NOMO-1 treated with dmso at 0.1 percent for 144 hours (cell line): Measurements from ENCODE around the gene ZNF135.

Experiments
- DNase-seq: peaks from one replicate; lab custom pipeline; 2025; ENCODE audit not compliant: unreplicated experiment; lab: John Stamatoyannopoulos, UW

The ZNF135 gene

DNA sequence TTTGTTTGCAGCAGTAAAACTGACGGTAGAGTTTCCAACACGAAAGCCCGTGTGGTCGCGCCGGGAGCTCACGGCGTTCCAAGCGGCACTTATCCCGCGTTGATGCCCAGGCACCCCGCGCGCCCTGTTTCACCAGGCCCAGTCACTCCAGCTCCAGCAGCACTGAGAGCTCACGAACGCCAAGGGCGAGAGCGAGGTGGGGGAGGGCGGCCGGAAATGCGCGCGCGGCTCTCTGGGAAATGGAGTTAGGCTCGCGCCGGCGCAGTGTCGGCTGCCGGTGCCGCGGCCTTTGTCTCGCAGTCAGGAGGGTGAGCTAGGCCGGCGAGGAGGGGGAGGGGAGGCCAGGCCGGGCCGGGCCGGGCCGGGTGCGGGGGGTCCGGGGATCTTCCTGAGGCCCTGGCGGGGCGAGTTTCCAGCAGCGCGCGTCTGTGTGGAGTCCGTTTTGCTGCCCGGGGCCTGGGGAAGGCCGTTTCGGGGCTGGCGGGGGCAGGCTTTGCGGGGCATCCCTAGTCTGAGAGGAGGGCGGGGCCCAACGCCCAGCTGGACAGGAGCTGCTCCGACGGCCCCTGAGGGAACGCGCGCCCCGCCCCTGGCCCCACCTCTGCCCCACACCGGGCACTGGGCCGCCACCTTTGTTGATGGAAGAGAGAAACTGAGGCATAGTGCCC is at the start of gene ZNF135:
Gene ZNF135, plus strand, starts transcription at position 280 of the 668 bp plus-strand sequence. CDS start 721 bp downstream, outside the sequence.
- DNase-seq, result no peak

DNA sequence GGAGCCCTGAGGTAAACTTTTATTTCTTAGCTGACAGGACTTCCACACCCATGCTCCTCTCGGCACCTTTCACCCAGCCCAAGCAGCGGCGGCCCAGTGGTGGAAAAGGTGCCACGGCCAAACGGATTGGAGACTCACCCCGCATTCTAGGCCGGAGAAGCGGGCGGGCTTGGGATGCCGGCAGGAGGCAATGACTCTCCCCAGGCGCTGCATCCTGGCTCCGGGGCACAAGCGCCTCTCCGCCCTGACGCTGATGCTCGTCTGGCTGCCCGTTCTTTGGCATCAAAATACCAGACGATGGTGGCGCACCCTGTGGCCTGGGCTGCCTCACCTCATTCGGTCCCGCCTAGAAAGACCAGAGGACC is 49.8 kb upstream of the ZNF135 start:
- DNase-seq, result no peak

DNA sequence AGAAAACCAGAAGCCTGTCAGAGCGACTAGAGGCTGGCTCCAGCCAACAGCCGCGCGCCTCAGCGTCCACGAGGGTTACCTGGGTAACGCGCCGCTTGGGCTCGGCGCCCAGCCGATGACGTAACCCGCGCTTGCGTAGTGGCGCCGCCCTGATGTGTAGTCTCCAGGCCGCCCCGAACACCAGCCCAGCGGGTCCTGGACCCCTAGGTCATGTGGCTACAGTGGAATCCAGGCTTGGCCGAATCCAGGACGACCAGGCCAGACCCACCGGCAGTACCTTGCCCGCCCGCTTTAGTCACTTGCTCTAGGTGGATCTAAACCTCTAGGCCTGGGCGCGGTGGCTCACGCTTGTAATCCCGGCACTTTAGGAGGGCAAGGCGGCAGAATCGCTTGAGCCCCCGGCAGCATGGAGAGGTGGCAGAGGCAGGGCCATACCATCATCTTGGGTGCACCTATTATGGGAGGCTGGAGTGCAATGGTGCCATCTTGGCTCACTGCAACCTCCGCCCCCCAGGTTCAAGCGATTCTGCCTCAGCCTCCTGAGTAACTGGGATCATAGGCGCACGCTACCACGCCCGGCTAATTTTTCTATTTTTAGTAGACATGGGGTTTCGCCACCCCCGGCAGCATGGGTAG is 49.3 kb upstream of the ZNF135 start:
- no peak for DNase-seq

DNA sequence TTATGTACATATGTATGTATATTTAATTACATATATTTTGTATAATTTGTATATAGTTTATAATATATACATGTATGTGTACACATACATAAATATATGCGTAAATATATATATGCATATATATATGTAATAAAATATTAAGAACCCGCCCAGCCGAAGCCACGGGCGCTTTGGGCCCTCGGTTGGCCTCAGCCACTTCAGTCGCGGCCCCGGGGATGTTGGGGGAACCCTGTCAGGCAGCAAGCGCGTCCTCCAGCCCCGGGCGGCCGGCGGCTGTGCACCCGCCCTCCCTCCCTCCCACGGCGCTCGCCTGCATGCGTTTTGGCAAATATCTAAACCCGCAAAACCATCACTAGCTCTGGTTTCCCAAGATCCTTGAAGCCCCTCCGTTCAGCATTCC is 48.6 kb upstream of the ZNF135 start:
- DNase-seq, result no peak

DNA sequence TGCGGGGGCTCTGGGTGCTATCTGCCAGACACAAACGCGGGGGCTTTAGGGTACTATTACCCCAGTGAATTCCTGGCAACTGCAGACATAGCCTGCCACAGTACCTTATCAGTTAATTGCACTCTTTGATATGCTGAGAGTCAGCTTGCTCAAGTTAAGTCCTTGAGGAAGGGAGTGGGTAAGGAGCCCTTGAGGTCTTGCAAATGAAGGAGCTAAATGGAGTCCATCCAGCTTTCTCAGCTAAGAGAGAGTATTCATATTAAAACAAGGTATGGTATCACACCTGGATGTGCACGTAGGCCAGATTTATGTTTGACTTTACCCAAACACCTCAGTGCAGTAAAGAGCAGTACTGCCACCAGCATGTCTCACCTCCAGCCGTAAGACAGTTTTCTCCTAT is 44.9 kb upstream of the ZNF135 start:
- no peak for DNase-seq

DNA sequence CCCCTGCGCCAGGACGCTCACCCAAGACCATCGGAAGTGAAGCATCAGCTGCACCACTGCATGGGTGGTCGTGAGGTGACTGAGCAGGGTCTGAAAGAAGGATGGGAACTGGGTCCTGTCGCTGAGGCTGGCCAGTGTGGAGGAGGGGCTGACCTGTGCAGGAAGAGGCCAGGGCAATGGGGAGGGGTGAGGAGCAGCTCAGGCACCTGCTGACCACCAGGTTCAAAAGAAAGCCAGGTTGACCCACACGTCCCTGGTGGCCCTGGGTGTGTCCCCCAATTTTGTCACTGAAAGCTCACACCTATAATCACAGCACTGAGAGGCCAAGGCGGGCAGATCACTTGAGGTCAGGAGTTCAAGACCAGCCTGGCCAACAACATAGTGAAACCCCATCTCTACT is 39.0 kb upstream of the ZNF135 start:
- DNase-seq, result no peak

DNA sequence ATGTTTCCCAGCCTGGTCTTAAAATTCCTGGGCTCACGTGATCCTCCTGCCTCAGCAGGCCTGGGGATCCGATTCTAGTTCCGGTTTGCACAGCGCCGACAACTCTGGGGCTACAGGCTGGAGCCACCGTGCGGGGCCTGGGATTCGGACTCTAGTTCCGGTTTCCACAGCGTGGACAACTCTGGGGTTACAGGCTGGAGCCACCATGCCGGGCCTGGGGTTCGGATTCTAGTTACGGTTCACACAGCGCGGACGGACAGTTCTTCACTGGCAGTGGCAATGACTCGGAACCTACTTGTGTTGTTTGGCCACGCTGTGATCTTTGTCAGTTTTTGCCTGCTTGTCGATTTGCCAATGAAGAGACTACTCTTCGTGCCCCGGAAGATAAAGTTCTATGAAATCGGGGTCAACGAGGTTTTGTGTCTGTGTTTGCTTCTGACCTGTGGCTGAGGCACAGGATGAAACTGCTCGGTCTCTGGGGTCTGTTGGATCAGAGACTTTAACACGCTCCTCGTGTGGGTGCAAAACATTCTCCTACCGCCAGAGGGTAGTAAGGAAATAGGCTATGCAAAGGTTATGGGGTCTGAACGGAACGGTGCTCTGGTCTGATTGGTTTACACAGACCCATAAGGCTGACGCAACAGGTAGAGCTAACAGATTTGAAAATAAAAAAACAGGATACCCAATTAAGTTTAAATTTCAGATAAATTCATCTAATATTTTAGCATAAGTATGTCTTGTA is 37.4 kb upstream of the ZNF135 start:
- no peak for DNase-seq

DNA sequence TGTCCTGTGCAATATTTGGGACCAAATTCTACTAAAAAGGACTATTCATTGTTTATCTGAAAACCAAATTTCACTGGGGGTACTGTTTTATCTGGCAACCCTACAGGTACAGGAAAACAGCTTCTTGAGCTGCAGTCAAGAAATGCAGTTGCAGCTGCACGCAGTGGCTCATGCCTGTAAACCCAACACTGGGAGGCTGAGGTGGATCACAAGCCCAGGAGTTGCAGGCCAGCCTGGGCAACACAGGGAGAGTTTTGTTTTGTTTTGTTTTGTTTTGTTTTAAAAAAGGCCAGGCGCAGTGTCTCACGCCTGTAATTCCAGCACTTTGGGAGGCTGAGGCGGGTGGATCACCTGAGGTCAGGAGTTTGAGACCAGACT is 36.8 kb upstream of the ZNF135 start:
- DNase-seq, result no peak

DNA sequence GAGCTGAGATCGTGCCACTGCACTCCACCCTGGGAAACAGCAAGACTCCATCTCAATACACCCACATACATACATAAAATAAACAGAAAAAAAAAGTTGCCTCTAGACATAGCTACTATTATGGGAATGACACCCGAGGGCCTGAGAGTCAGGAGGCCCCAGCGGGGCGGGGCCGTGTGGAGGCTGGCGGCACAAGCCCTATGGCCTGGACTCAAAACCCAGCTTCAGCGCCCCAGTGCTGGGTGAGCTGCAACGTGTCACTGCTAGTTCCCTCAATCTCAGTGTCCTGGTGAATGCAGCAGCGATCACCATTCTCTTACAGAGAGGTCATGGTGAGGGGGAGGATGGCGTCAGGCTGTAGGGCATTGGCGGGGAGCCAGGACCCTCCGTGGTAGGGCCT is 34.4 kb upstream of the ZNF135 start:
- no peak for DNase-seq

DNA sequence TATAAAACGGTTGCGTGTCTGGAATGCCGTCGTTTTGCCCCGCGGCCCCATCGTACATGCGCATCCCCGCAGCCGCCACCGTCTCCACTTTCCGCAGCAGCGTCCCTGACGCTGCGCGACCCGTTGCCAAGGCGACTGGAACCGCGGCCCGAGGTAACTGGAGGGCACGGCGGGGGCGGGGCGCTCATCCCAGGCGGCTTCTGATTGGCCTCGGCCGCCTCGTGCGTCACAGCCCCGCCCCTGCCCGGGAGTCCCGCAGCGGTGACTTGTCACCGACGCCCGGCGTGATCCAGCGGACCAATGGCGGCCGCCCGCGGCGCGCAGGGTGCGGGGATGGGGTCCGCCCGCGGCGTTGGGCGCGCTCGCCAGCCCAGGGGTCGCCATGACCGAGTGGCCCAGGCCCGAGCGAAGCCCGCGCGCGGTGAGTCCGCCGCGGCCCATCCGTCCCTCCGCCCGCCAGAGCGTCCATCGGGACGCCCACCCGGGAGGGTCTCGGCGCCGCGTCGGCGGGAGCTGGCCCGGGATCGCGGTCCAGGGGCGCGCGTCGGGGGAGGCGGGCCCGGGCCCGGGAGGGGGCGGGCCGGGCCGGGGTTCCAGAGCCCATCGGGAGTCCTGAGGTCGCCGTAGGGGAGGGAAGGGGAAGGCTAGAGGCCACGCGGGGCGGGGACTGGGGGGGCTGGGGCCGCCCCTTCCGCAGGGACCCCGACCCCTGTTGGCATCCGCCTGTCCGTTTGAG is 25.2 kb upstream of the ZNF135 start, which contains the start of gene ZSCAN1:
Gene ZSCAN1, plus strand, starts transcription at position 285 of the 736 bp plus-strand sequence. CDS start 3,812 bp downstream, outside the sequence.
- DNase-seq, result no peak

DNA sequence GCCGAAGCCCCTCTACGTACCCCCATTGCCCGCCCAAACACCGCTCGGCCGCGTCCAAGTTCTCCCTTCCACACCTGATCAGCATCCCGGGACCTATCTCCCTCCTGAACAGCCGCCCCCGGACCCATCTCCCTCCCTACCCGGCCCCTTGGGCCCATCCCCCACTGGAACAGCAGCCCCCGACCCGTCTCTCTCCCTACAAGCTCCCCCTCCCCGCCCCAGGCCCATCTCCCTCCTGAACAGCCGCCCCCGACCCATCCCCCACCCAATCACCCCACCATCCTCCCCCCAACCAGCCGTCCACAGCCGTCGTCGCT is 24.6 kb upstream of the ZNF135 start:
- DNase-seq, result no peak

DNA sequence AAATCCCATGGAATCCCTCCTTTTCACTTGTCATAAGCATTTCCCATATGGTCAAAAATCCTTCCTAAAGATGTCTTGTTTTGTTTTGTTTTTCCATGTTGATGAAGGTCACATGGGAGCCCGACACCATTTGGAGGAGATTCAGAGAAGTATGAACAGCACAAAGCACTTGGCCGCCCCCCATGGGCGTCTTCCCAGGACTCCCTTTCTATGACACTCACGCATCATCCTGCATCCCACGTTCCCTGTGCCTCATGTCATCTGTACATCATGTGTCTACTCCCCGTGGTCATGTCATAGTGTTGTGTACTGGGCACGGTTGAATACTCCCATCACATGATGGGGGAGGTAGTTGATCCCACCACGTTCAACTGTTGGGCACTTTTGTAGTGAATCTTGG is 23.2 kb upstream of the ZNF135 start:
- DNase-seq, result no peak

DNA sequence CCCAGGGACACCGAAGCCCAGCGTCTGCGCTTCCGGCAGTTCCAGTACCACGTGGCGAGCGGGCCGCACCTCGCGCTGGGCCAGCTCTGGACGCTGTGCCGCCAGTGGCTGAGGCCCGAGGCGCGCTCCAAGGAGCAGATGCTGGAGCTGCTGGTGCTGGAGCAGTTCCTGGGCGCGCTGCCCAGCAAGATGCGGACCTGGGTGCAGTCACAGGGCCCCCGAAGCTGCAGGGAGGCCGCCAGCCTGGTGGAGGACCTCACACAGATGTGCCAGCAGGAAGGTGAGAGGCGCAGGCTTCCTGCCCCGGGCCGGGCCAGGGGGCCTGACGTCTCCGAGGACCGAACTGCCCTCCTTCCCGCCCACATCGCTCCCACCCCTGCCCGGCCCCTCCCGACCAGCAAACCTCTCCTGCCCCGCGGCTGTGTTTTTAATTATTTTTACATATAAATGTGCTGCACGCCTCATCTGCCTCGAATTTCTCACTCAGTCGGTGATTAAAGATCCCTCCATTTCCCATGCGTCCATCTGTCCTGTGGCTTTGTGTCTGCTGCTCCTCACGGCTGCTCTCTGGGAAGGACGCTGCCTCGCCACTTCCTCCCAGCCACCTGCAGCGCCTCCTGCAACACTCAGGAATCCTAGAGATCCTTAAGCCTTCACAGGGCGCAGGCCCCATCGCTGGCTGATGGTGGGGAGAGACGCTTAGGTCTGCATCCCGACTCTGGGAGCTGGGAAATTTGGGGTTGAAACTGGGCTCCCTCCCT is 21.0 kb upstream of the ZNF135 start:
- DNase-seq, result no peak

DNA sequence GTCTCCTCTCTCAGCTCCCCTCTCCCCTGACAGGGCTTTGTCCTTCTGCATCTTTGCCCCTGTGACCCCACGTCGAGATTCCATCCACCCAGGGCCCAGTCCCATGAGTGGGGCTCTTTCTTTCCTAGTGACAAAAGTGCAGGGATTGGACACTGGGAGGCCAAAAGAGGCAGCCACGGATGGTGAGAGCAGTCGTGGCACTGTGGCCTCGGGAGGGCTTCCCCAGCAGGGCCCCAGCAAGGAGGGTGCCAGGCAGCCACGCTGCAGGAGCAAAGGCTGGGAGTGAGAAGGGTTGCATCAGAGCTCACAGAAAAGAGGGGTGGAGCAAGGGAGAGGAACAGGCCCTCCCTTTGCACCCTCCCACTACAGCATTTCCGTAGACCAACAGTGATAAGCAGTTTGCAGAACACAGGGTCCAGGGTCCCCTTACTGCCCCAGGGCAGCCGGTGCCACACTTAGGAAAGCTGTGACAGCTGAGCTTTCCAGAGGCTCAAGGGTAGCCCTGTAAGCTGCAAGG is 20.3 kb upstream of the ZNF135 start:
- no peak for DNase-seq

DNA sequence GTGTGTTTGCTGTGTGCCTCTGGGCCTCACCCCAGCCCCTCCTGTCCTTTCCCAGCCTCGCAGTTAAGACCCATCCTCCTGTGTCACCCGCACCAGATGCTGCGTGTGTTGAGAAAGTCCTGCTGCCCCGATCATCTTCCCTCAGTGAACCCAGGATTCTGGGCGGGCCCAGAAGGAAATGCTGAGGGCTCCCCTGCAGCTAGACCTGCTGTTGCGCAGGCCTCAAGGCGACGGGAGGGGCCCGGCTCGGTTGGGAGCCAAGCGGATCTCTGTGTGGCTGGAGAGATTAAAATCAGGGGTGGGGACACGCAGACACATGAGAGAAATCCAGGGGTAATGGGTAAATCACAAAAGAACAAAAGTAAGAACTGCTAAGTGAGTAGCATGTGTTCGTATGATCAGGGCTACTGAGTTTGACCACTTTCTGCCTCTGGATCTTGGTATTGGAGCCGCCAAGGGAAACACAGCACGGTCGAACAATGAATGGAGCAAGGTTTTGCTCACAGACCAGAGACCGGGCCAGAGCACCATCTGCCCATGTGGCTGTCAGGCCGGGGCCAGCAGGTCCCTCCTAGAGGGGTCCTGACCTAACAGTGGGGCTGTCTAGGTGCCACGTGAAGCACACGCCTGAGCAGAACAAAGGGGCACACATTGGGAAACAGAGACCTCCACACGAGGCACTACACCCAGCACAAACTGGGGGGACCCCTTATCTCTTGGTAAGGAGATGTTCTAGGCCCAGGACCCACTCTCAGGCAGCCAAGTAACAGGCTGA is 18.1 kb upstream of the ZNF135 start:
- no peak for DNase-seq

DNA sequence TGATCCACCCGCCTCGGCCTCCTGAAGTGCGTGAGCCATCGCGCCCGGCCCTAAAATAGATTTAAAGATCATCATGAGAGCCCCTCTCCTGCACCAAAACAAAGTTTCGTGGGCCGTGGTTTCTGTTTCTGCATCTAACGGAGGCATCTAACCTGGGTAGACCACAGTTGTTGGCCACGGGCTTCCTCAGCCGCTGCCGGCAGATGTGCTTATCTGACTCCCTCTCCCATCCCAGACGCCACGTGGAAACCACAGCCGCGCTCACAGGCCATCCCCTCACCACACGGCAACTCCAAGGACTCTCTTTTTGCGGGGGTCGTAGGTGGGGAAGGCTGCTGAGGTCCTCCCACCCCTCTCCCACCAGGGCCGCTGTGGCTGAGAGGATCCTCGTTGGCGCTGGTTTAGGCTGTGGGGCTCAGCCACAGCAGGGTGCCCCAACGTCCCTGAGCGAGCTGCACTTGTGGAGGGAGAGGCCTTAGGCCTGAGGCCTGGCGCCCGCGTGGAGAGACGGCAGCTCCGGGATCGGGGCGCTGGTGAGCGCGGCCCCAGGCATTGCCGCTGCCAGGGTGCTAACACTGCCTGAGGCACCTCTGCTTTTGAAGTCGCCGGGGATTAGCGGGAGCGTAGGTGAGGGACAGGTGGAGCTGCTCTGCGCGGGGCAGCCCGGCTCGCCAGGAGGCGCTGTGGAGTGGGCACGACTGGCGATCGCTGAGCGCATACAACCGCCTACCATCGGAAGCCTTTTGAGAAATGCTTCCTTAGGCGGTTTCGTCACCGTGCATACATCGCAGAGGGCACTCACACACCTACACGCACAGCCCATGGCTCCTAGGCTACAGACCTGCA is 16.4 kb upstream of the ZNF135 start:
- DNase-seq, result no peak

DNA sequence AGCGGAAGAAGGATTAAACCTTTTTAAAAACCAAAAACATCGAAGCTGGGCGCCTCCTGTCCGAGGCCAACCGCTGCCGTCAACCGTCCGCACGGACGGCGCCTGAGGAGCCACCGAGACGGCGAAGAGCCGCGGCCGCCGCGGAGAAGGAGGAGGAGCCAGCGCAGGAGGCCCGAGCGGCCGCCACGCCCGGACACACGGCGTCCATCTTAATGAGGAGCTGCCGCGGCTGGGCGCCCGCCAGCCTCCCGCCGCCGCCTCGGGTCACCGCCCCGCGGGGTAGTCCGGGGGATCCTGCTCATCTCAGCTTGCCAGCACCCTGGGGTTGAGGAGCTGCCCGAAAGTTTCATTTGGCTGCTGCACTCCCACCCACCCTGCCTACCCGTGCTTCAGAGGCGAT is 14.7 kb upstream of the ZNF135 start:
- DNase-seq, result no peak

DNA sequence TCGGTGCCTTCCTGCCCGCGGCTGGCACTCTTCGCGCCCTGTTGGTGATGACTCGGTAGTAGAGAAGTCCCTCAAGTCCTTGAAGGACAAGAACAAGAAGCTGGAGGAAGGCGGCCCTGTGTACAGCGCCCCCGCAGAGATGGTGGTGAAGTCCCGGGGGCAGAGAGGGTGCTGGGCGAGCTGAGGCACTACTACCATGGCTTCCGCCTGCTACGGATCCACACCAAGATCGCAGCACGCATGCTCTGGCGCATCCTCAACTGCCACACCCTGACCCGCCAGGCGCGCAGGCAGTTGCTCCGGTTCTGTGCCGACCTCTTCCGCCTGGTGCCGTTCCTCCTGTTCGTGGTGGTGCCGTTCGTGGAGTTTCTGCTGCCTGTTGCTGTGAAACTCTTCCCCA is 14.2 kb upstream of the ZNF135 start:
- no peak for DNase-seq

DNA sequence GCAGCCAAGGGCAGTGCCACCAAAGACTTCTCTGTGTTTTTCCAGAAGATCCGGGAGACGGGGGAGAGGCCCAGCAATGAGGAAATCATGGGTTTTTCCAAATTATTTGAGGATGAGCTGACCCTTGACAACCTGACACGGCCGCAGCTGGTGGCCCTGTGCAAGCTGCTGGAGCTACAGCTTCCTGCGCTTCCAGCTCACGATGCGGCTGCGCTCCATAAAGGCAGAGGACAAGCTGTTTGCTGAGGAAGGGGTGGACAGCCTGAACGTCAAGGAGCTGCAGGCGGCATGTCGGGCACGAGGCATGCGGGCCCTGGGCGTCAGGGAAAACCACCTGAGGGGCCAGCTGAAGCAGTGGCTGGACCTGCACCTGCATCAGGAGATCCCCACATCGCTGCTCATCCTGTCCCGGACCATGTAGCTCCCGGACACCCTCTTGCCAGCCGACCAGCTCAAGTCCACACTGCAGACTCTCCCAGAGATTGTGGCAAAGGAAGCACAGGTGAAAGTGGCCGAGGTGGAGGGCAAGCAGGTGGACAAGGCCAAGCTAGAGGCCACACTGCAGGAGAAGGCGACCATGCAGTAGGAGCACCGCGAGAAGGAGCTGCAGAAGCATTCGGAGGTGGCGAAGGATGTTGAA is 13.6 kb upstream of the ZNF135 start:
- no peak for DNase-seq
